Stimulated activated naive CD4-positive, alpha-beta T cell (primary cell): ENCODE results near the gene PPP2R3A.
"Not testable (repeated sequence)": the region's sequence is repeated elsewhere in the genome, so short reads cannot be mapped to it uniquely, and the experiment has no call there.

Experiments used
- DNase-seq, 6 experiments: peaks; one replicate each; lab custom pipeline; 2025; lab: John Stamatoyannopoulos, UW

The PPP2R3A gene

DNA sequence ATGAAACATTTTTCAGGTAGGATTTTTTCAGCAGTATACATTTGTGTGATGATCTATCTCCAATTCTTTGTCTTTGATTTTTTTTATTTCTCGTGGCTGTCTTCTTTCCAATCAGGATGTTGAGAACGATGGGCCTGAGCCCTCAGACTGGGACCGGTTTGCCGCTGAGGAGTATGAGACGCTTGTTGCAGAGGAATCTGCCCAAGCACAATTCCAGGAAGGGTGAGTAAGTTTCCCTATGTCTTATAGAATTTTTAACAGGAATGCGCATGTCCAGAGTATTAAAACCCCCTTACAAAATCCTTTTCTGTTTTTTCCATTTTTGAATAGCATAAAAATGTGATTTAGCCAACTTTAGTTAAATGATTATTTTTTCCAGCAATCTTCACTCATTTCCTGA lies 140.6 kb downstream of the PPP2R3A start:
- no peak for DNase-seq

DNA sequence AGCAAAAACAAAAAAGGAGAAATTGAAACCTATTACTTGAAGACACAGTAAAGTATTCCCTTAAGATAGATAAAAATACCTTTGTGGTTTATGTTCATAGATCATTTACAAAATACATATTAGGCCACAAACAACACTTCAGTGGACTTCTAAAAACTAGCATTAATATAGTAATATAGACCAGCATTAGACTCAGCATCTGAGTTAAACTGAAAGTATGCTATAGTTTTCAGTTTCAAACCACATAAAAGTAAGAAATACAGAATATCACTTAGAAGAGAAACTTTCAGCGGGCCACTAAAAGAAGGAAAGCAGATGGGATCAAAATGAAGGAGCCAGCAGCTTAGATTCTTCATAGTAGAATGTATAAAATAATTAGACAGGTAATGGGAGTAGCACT lies 144.0 kb downstream of the PPP2R3A start:
- no peak for DNase-seq

DNA sequence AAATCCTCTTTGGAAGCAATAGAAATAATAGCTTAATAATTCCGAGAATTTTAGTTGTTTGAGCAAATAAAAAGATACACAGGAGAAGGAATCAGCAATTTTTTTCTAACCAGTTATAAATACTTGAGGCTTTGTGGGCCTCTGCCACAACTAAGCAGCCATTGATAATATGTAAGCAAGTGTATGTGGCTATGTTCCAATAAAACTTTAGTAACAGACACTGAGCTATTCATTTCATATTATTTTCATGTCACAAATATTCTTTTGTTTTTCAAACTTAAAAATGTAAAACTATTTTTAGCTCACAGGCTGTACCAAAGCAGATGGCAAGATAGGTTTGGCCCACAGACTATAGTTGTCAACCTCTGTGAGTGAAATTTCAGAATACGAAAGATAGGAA lies 145.0 kb downstream of the PPP2R3A start:
- no peak for DNase-seq

DNA sequence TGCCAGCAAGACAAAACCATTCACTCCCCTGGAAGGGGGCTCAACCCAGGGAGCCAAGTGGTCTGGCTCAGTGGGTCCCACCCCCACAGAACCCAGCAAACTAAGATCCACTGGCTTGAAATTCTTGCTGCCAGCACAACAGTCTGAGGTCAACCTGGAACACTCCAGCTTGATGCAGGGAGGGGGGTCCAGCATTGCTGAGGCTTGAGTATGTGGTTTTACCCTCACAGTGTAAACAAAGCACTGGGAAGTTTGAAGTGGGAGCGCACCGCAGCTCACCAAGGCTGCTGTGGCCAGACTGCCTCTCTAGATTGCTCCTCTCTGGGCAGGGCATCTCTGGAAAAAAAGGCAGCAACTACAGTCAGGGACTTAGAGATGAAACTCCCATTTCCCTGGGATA lies 148.9 kb downstream of the PPP2R3A start:
- no peak for DNase-seq

DNA sequence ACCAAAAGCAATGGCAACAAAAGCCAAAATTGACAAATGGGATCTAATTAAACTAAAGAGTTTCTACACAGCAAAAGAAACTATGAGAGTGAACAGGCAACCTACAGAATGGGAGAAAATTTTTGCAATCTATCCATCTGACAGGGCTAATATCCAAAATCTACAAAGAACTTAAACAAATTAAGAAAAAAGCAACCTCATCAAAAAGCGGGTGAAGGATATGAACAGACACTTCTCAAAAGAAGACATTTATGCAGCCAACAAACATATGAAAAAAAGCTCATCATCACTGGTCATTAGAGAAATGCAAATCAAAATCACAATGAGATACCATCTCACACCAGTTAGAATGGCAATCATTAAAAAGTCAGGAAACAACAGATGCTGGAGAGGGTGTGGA lies 153.8 kb downstream of the PPP2R3A start:
- not testable (repeated sequence) for DNase-seq

DNA sequence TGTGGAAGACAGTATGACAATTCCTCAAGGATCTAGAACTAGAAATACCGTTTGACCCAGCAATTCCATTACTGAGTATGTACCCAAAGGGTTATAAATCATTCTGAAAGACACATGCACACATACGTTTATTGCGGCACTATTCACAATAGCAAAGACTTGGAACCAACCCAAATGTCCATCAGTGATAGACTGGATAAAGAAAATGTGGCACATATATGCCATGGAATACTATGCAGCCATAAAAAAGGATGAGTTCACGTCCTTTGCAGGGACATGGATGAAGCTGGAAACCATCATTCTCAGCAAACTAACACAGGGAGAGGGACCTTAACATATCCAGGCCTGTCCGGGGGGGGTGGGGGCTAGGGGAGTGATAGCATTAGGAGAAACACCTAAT lies 154.3 kb downstream of the PPP2R3A start:
- not testable (repeated sequence) for DNase-seq

DNA sequence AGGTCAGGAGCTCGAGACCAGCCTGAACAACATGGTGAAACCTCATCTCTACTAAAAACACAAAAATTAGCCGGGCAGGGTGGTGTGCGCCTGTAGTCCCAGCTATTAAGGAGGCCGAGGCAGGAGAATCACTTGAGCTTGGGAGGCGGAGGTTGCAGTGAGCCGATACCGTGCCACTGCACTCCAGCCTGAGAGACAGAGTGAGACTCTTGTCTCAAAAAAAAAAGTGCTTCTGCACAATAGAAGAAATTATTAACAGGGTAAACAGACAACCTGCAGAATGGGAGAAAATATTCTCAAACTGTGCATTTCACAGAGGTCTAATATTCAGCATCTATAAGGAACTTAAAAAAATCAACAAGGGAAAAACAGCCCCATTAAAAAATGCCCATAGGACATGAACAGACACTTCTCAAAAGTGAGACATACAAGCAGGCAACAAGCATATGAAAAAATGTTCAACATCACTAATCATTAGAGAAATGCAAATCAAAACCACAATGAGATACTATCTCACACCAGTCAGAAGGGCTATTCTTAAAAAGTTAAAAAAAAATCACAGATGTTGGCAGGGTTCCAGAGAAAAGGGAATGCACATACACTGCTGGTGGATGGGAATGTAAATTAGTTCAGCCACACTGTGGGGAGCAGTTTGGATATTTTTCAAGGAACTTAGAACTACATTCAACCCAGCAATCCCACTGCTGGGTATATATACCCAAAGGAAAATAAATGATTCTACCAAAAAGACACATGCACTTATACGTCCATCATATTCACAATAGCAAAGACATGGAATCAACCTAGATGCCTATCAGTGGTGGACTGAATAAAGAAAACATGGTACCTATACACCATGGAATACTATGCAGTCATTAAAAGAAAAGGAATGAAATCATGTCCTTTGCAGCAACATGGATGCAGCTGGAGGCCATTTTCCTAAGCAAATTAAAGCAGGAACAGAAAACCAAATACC lies 155.1 kb downstream of the PPP2R3A start:
- no peak for DNase-seq

DNA sequence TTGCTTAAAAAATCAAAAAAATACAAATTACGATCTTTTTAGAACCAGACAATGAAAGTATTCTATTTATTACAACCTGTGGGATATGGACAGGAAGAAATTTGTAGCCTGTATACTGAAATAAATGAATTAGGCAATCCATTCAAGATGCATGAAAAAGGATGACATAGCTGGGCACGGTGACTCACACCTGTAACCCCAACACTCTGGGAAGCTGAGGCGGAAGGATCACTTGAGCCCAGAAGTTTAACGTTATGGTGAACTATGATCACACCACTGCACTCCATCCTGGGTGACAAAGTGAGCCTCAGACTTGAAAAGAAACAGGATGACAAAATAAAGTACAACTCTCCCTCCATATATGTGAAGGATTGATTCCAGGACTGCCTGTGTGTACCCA lies 156.5 kb downstream of the PPP2R3A start:
- no peak for DNase-seq

DNA sequence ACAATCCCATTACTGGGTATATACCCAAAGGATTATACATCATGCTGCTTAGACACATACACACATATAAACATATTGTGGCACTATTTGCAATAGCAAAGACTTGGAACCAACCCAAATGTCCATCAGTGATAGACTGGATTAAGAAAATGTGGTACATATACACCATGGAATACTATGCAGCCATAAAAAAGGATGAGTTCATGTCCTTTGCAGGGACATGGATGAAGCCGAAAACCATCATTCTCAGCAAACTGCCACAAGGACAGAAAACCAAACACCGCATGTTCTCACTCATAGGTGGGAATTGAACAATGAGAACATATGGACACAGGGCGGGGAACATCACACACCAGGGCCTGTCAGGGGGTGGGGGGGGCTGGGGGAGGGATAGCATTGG lies 166.1 kb downstream of the PPP2R3A start:
- not testable (repeated sequence) for DNase-seq

DNA sequence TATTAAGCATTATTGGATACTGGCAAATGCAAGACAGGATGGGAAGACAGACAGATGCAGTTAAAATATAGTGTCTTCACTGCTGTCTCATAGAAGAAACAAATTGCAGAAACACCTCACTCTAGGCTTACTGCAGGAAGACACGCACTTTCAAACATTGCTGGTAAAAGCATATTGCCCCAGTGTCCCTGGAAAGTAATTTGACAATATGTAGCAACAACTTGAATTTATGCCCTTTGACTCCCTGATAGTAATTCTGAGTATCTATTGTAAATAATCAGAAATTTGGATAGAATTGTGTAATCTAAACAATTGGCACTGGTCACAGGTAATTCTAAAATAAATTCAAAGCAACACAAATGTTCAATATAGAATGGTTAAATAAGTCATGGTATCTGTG lies 168.6 kb downstream of the PPP2R3A start:
- no peak for DNase-seq

DNA sequence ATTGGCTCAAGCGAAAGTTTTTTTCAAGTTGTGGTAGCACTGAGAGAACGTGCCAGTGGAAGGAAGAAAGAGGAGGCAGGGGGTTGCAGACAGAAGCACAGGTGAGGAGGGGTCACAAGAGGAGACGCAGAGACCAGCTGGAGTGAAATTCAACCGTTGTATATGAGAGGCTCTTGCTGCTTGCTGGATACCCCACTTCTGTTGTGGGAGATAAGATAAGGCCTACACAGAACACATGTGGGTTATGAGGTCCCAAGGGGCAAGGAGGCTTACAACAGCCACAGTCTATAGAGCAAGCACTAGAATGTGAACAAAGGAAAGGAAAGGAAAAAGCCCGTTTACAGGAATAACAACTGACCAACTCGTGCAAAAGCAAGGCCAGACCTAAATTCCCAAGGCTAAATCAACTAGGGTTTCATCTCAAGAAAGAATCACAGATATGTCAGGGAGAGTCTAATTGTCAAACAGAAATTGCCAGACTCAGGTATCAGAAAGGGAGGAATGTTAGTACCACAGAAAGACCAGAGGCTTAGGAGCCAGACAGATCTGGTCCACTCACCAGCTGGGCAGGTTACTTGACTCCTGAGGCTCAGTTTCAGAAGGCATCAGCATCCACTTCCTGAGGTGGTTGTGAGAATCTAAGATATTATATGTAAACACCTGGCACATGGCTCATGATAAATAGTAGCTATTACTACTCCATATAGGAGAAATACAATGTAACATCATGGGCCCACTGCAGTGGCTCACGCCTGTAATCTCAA lies 169.7 kb downstream of the PPP2R3A start:
- DNase-seq = no peak

DNA sequence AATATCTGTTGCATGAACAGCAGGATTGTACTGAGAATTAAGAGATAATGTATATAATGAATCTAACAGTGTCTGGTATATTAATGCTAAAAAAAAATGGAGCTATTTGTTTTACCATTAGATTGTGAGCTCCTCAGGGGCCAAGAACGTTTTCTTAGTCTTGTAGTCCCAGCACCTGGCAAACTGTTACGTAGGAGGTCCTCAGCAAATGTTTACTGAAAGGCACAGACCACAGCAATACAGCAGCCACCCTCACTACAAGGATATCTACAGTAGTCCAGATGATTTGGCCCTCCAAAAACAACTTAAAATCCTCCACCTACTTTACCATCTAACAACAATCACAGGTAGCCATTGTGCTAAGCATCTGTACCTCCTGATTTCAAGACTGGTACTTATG lies 170.9 kb downstream of the PPP2R3A start:
- no peak for DNase-seq

DNA sequence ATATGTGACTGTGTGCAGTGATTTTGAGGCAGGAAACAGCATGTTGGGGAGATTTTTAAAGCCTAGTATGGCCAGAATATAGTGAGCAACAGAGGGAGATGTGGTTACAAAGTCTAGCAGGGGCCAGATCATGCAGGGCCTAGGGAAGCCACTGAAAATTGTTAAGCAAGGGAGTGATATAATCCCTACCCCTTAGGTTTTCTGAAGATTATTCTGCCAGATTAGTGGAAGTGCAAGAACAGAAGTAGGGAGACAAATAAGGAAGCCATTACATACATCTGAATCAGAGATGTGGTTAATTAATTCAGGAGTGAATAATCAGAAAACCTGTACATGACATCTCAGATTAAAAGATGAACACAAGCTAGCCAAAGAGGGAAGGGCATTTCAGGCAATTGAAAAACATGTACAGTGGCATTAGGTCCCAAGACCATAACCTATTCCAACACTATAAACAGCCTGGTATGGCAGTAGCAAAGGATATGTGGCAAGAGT lies 175.8 kb downstream of the PPP2R3A start:
- no peak for DNase-seq

DNA sequence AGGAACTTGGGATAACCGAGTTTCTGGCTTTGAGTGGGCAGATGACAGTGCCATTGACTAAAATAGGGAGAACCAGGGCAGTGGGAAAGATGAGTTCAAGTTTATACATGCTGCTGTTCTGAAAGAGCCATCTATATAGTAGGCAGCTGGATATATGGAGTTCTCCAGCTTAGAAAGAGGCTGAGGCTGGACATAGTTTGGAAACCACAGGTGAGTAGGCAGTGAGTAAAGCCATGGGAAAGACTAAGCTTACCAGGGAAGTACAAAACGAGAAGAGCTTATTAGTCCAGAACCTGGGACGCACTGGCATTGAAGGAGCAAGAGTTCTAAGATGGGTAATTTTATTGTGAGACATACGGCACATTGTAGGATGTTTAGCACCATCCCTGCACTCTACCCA lies 176.4 kb downstream of the PPP2R3A start:
- DNase-seq = no peak

DNA sequence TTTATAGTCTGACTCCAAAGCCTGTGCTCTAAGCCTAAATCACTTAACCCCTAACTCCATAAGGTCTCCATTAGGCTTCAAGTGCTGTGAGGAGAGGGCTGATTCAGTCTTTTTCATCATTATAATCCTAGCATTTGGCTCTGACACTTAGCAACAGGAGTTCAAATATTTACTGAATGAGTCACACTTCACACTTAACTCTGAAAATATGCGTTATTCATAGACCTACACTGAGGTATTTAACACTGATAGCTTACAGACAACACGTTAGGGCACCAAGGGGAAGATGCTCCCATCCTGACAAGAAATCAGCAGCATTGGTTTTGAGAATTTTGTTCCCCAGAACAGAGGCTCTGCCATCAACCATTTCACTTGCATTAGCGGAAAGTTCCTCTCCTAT lies 177.1 kb downstream of the PPP2R3A start:
- no peak for DNase-seq

DNA sequence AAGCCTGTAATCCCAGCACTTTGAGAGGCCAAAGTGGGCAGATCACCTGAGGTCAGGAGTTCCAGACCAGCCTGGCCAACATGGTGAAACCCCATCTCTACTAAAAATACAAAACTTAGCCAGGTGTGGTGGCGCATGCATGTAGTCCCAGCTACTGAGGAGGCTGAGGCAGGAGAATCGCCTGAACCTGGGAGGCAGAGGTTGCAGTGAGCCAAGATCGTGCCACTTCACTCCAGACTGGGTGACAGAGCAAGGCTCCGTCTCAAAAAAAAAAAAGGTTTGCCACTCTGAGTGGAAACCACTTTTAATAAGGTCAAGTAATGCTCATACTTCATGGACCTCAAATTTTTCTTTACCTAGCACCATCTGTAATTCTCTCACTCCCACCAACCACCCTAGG lies 178.9 kb downstream of the PPP2R3A start:
- not testable (repeated sequence) for DNase-seq

DNA sequence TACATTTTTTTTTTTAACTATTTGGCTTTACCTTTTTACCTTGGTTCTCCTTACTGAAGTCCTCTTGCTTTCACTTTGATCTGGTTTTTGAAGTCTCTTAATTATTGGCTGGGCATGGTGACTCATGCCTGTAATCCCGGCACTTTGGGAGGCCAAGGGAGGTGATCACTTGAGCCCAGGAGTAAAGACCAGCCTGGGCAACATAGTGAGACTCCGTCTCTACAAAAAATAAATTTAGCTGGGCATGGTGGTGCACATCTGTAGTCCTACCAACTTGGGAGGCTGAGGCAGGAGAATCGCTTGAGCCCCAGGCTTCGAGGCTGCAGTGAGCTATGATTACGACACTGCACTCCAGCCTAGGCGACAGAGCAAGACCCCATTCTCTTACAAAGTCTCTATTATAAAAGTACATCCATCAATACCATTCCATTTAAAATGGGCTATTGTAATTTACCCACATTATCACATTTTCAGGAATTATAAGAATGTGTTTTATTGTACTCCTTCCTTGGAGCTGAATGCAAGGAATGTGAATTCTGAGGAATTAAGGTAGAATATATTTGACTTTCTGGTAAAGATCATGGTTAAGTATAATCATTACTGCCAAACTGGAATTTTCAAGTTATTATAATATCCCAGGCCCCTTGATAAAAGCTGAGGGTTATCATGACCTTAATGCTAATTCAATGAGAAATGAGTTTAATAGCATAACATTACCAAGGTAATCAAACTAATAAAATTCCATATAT lies 181.6 kb downstream of the PPP2R3A start:
- DNase-seq = no peak

DNA sequence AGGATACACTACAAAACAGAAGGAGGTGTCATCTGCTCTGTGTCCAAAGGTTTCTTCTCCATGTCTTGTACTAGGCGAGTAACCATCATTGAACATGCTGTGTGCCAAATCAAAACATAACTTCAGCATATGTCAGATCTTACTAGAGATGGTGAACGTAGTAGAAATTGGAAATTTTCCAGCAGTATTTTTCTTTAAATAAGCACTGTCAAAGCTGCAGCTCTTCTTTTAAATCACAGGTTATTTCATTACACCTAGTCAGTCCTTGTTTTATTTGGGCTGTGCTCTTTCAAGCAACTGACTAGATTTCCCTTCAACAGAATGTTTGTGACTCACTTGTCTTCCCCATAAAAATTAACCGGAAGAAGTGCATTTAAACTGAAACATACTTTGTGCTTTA lies 184.1 kb downstream of the PPP2R3A start:
- no peak for DNase-seq

DNA sequence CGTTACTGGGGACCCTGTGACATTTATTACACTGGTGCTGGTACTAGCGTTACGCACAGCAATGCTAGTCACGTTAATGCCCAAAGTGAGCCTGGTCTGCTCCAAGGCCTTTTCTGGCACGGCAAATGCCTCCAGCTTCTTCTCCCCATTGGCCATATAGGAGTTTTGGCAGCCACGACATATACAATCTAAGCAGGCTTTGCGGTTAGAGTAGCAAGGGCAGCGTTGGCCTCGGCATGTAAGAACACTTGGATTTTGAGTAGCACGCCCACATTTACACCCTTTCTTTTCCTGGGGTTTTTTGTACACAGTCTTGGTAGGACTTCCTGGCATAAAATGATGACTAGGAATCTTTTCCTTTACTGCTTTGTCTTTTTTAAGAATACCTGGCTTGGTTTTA lies 185.7 kb downstream of the PPP2R3A start:
- no peak for DNase-seq

DNA sequence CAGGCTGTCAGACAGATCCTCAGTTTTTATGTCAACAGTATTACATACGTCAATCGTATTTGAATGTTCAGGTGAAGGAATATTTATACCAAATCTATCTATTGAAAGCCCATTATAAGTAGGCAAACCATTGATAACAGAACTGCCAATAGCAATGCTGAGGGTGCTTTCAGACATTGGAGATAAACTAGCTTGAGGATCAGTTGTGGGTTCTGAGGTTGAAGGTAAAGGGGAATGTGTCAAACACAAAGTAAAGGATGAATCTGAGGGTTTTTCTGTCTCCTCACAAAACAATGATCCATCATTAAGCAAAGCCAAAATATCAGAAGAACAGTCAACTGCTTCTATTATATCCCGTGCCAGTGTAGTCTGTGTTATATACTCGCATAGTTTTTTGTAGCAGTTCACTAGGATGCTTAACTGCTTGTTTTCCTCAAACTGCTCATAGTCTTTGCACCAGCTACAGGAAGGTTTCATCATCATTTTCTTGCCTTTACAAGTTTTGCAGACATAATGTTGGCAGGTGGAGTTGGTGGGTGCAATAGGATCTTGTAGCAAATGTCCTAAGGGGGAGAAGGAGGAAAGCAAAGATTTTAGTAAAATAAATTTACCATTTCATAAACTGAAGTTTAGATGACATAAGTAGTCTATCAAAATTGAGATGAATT lies 186.8 kb downstream of the PPP2R3A start:
- no peak for DNase-seq

DNA sequence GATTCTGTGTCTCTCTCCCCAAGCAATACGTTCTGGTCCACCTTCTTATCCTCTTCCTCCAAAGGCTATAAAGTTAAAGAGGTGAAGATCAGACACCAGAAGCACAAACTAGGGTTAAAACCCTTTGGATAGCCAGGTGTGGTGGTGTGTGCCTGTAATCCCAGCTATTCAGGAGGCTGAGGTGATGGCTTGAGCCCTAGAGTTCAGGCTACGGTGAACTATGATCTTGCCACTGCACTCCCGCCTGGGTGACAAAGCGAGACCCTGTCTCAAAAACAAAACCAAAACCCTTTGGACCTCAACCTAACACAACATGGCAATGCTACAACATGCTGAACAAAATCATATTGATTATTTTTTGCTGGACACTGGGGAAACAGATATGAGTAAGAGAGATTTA lies 187.4 kb downstream of the PPP2R3A start:
- DNase-seq = no peak

DNA sequence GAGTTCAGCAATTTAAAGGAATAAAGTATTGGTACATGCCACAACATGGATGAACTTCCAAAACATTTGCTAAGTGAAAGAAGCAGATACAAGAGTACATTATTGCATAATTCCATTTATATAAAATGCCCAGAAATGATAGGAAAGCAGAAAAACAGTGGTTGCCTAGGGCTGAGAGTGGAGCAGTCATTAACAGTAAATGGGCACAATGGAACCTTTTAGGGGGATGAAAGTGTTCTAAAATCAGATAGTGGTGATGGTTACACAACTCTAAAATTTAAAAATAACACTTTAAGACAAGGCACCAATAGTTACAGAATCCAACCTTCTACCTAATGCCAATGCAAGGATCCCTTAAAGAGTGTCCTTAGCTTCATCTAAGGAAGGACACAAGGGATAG lies 196.0 kb downstream of the PPP2R3A start:
- no peak for DNase-seq
